Neutrophil (primary cell): ENCODE data around the gene PSMB1.

ENCODE experiments used
- H3K27ac ChIP-seq: fragments of 200-600 bp; sonication (generic); 2 replicates; pipeline ENCODE4 v1.5.1; 2016; ENCODE audit warnings: mild to moderate bottlenecking, moderate library complexity
- H3K27me3 ChIP-seq: fragments of 200-600 bp; sonication (generic); 2 replicates; pipeline ENCODE4 v1.6.0; 2016; ENCODE audit warnings: mild to moderate bottlenecking
- H3K36me3 ChIP-seq: fragments of 200-600 bp; sonication (generic); 2 replicates; pipeline ENCODE4 v1.5.1; 2017
- H3K4me1 ChIP-seq, 2 experiments: fragments of 200-600 bp in 1 of 2; sonication (generic) in 1 of 2; 1 replicate in 1 of 2; 2 replicates in 1 of 2; pipeline versions ENCODE4 v1.5.1 to v1.6.1; 2013 to 2016; ENCODE audit warnings: low read depth in 1 of 2, low read length in 1 of 2, mild to moderate bottlenecking in 1 of 2, moderate library complexity in 1 of 2; ENCODE audit not compliant: control insufficient read depth in 1 of 2, insufficient read depth in 1 of 2
- H3K4me3 ChIP-seq, 2 experiments: fragments of 200-600 bp in 1 of 2; sonication (generic) in 1 of 2; 1 replicate in 1 of 2; 2 replicates in 1 of 2; pipeline ENCODE4 v1.5.1; 2013 to 2016; ENCODE audit warnings: low read depth in 1 of 2, low read length in 1 of 2, mild to moderate bottlenecking in 1 of 2, moderate library complexity in 1 of 2
- H3K9me3 ChIP-seq: fragments of 200-600 bp; sonication (generic); 2 replicates; pipeline ENCODE4 v1.5.1; 2016
- CTCF ChIP-seq: fragments of 200-600 bp; sonication (generic); IDR thresholded peaks from 2 replicates; pipeline ENCODE4 v1.5.1; 2016; ENCODE audit warnings: antibody characterized with exemption

Gene PSMB1

GRCh38 chr6:170564936-170565530 is 11.9 kb upstream of the PSMB1 start:
- peaks cover 79% of the 10 kb centered on the region for H3K36me3 ChIP-seq

GRCh38 chr6:170561555-170561954 is 8.4 kb upstream of the PSMB1 start:
- no peak for TF ChIP-seq CTCF
- Histone ChIP-seq H3K4me3 (no peak overlapping the region), H3K27ac (no peak overlapping the region), H3K27me3 (no peaks in the 10 kb centered on the region), H3K9me3 (no peaks in the 10 kb centered on the region), H3K4me1 (no peaks in the 10 kb centered on the region), H3K36me3 (peaks cover 69% of the 10 kb centered on the region)

More at GRCh38 chr6:170564936-170565530, 11.9 kb upstream of the PSMB1 start:
- Histone ChIP-seq H3K4me3 (no peak overlapping the region), H3K9me3 (no peaks in the 10 kb centered on the region), H3K4me1 (no peaks in the 10 kb centered on the region), H3K27ac (no peak overlapping the region), H3K27me3 (no peaks in the 10 kb centered on the region)
- TF ChIP-seq CTCF = no peak

- H3K9me3 ChIP-seq = no peaks in the 10 kb centered on the region
- H3K4me3 ChIP-seq = peak overlapping the region in 1 of 2 experiments; percentile 87
- H3K36me3 ChIP-seq = peaks cover 22% of the 10 kb centered on the region
- no peaks in the 10 kb centered on the region for H3K27me3 ChIP-seq
- peaks cover 27 to 30% of the 10 kb centered on the region in 2 experiments for H3K4me1 ChIP-seq
- no peak overlapping the region for H3K27ac ChIP-seq
- TF ChIP-seq CTCF = no peak
These were observed 2.2 kb upstream of the PSMB1 start for GRCh38 chr6:170555305-170555704.

GRCh38 chr6:170554796-170555137 is 1.7 kb upstream of the PSMB1 start:
- no peaks in the 10 kb centered on the region for H3K9me3 ChIP-seq
- H3K4me1 ChIP-seq = peaks cover 27 to 30% of the 10 kb centered on the region in 2 experiments
- peak overlapping the region; percentile 85 to 87 for H3K4me3 ChIP-seq
- H3K27me3 ChIP-seq = no peaks in the 10 kb centered on the region
- H3K27ac ChIP-seq = peak overlapping the region; percentile 94
- no peak for TF ChIP-seq CTCF
- peaks cover 19% of the 10 kb centered on the region for H3K36me3 ChIP-seq

GRCh38 chr6:170554013-170554795 is 1.1 kb upstream of the PSMB1 start, which contains the start of gene TBP:
Gene TBP, plus strand, starts transcription at chr6:170554369. Its CDS starts 2,661 bp downstream, at chr6:170557030.
- peak within 1 kb of the TSS; percentile 94 for H3K27ac ChIP-seq
- H3K4me3 ChIP-seq = peak within 1 kb of the TSS; percentile 85 to 87
- H3K27me3 ChIP-seq = no peaks in the 10 kb centered on the region
- peak; percentile 36 for TF ChIP-seq CTCF
- H3K36me3 ChIP-seq = peaks cover 13% of the 10 kb centered on the region
- peaks cover 27 to 30% of the 10 kb centered on the region in 2 experiments for H3K4me1 ChIP-seq
- no peaks in the 10 kb centered on the region for H3K9me3 ChIP-seq
